ENCODE data around the gene YWHAG.

DNA sequence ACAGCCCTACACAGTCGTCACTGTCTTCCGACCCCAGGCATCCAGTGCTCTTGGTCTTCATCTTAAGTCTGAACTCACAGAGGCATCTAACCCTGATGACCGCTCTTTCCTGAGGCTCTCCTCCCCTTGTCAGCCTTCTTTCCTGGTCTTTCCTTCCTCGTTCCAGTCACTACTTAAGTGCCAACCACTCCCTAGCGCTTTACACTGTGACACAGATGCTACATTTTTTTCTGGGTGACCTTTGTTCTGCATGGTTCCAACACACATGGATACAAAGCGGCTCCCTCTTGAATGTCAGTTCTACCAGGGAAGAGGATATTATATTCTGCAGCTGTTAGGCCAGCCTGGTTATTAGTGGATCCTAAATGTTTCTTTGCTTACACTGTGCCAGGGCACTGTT, 12.7 kb downstream of the YWHAG start:
- TF ChIP-seq, protein P1, sequence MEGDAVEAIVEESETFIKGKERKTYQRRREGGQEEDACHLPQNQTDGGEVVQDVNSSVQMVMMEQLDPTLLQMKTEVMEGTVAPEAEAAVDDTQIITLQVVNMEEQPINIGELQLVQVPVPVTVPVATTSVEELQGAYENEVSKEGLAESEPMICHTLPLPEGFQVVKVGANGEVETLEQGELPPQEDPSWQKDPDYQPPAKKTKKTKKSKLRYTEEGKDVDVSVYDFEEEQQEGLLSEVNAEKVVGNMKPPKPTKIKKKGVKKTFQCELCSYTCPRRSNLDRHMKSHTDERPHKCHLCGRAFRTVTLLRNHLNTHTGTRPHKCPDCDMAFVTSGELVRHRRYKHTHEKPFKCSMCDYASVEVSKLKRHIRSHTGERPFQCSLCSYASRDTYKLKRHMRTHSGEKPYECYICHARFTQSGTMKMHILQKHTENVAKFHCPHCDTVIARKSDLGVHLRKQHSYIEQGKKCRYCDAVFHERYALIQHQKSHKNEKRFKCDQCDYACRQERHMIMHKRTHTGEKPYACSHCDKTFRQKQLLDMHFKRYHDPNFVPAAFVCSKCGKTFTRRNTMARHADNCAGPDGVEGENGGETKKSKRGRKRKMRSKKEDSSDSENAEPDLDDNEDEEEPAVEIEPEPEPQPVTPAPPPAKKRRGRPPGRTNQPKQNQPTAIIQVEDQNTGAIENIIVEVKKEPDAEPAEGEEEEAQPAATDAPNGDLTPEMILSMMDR (conservative IDR thresholded peaks at IDR 0.05 in 1 of 2, IDR thresholded peaks at IDR 0.05 in 1 of 2; ENCODE audit: extremely low read depth in 1 of 2, insufficient read depth in 1 of 2, low read depth in 1 of 2, low read length in 2 of 2): no peak
- no peak for TF ChIP-seq EZH2 (IDR thresholded peaks at IDR 0.05; ENCODE audit: borderline replicate concordance, low read length)
